ENCODE data around the gene MLN. TPM values are rescaled to one million over a fixed set of nuclear protein-coding genes. Genes with fewer than 3 reads are reported as not detected.

MLN gene
- polyA plus RNA-seq, 2 of the 4 experiments (the other 2 are of a cell fraction): not detected

GRCh38 chr6:33751771-33752645 lies 51.8 kb downstream of the MLN start:
- CTCF ChIA-PET: interaction anchor here (0.6 to 3.3 kb wide), 6 partner anchors 9 to 374 kb away, joined by 3 to 10 read pairs (median 4); partner anchors contain the start of gene UQCC2
- Histone ChIP-seq H3K4me1 (peaks cover under 1% of the 10 kb centered on the region; the same call in 1 of the 3 replicates), H3K4me3 (no peak overlapping the region), H3K9me3 (no peaks in the 10 kb centered on the region), H3K27ac (peak overlapping the region in 1 of 2 experiments; percentile 19; a peak in 2 of 6 replicates), H3K4me2 (no peak overlapping the region)
- FAIRE-seq (no peak), ATAC-seq (no peak), DNase-seq (ENCODE audit: low read depth in 1 of 2, low spot score in 1 of 2) (no peak)
- WGBS (ENCODE audit: missing lambda C conversion rate): 81% methylated on average over 12 of the region's 15 CpGs
- POLR2A ChIA-PET: no interaction called here
- no peak for TF ChIP-seq HDAC2 (IDR thresholded peaks at IDR 0.05)
- no peak for TF ChIP-seq TP53 (CRISPR knock-in tag; IDR thresholded peaks at IDR 0.05)
- TF ChIP-seq KDM1A (IDR thresholded peaks at IDR 0.05; ENCODE audit: low read depth): no peak
- TF ChIP-seq EHMT2 (IDR thresholded peaks at IDR 0.05; ENCODE audit: low read depth): no peak
- no peak for TF ChIP-seq TFCP2L1 (CRISPR knock-in tag; IDR thresholded peaks at IDR 0.05)
- no peak for TF ChIP-seq POLR2A (IDR thresholded peaks at IDR 0.05; ENCODE audit: low read length)
- TF ChIP-seq FOXS1 (CRISPR knock-in tag; IDR thresholded peaks at IDR 0.05): no peak
- TF ChIP-seq CHD4 (IDR thresholded peaks at IDR 0.05; ENCODE audit: borderline replicate concordance): no peak
- TF ChIP-seq E2F6 (IDR thresholded peaks at IDR 0.05; ENCODE audit: borderline replicate concordance, low read depth): no peak
- no peak for TF ChIP-seq NFE2L2 (conservative IDR thresholded peaks at IDR 0.05; ENCODE audit: low read length)
- TF ChIP-seq ZC3H11A (IDR thresholded peaks at IDR 0.05): no peak
- TF ChIP-seq MAFK (IDR thresholded peaks at IDR 0.05; ENCODE audit: partially characterized antibody): no peak
- TF ChIP-seq BHLHE40 (IDR thresholded peaks at IDR 0.05; ENCODE audit: low read depth, low read length): no peak
- no peak for TF ChIP-seq RARB (CRISPR knock-in tag; IDR thresholded peaks at IDR 0.05)
- no peak for TF ChIP-seq CHD2 (IDR thresholded peaks at IDR 0.05; ENCODE audit: low read length, partially characterized antibody)
- TF ChIP-seq USF2 (IDR thresholded peaks at IDR 0.05): no peak
- no peak for TF ChIP-seq CBX2 (IDR thresholded peaks at IDR 0.05; ENCODE audit: borderline replicate concordance, low read depth)
- TF ChIP-seq FOSB (CRISPR knock-in tag; IDR thresholded peaks at IDR 0.05): no peak
- no peak for TF ChIP-seq CEBPB (IDR thresholded peaks at IDR 0.05)
- no peak for TF ChIP-seq CTCF (IDR thresholded peaks at IDR 0.05)

GRCh38 chr6:33750244-33750991 lies 53.4 kb downstream of the MLN start:
- peak; percentile 41 for TF ChIP-seq ZFP36 (IDR thresholded peaks at IDR 0.05; ENCODE audit: borderline replicate concordance, partially characterized antibody)
- TF ChIP-seq CTCF (IDR thresholded peaks at IDR 0.05): no peak
- ChIA-PET CTCF (interaction anchor here (0.8 to 3.3 kb wide), 4 partner anchors 7 to 39 kb away, joined by 3 to 10 read pairs (median 6); partner anchors contain the start of gene UQCC2), POLR2A (no interaction called here)
- no peaks in the 10 kb centered on the region for H3K9me3 ChIP-seq
- H3K4me1 ChIP-seq: peaks cover 17% of the 10 kb centered on the region
- H3K27ac ChIP-seq: peak overlapping the region in 1 of 2 experiments; percentile 17; a peak in 1 of 6 replicates
- ATAC-seq (no peak), DNase-seq (ENCODE audit: low read depth in 1 of 2, low spot score in 1 of 2) (no peak), FAIRE-seq (no peak)
- WGBS (ENCODE audit: missing lambda C conversion rate): 59% methylated on average over 10 of the region's 11 CpGs
- no peak overlapping the region for H3K4me3 ChIP-seq
- H3K4me2 ChIP-seq: no peak overlapping the region
